Endothelial cell of umbilical vein (primary cell): Measurements from ENCODE around the gene ARHGAP22. TPM values are rescaled to one million over a fixed set of nuclear protein-coding genes. Genes with fewer than 3 reads are reported as not detected.

Experiments
- BruUV-seq: library from RNA; stranded (reverse); fragments of 400-500 nt; replicated peaks from 2 replicates; lab custom pipeline; 2021; lab: Mats Ljungman, UMichigan
- CTCF ChIA-PET: fragments of 300-600, 350-600 bp; sonication (Branson Sonifier 250); formaldehyde crosslinking; loops from one replicate; lab custom pipeline; 2021; ENCODE audit warnings: antibody characterized with exemption, inconsistent platforms; lab: Charles Lee
- POLR2A ChIA-PET: fragments of 300-600, 350-600 bp; sonication (Branson Sonifier 250); formaldehyde crosslinking; loops from one replicate; lab custom pipeline; 2021; ENCODE audit warnings: antibody characterized with exemption, inconsistent platforms; lab: Charles Lee
- DNase-seq: peaks from one replicate; pipeline ENCODE4 v3.0.0-alpha.2; 2011; ENCODE audit warnings: low read depth, low spot score
- FAIRE-seq: peaks from 2 replicates; lab custom pipeline; 2011; peaks lifted over from hg19 to GRCh38; lab: Jason Lieb, UNC
- H2AFZ ChIP-seq: 2 replicates; pipeline ENCODE4 v1.6.0; 2012; ENCODE audit warnings: low read depth, low read length, control low read depth, inconsistent platforms
- H3K27ac ChIP-seq: 2 replicates; pipeline ENCODE4 v1.5.1; 2011; ENCODE audit warnings: low read depth, mild to moderate bottlenecking, control low read depth, low read length, moderate library complexity; ENCODE audit not compliant: insufficient read depth
- H3K27me3 ChIP-seq, 2 experiments: 2 replicates each; pipeline versions ENCODE4 v1.6.0 to v1.6.1; 2011; ENCODE audit warnings: low read length in 2 of 2, mixed read lengths in 1 of 2; ENCODE audit not compliant: control insufficient read depth in 2 of 2, insufficient read depth in 2 of 2
- H3K36me3 ChIP-seq, 2 experiments: 2 replicates in 1 of 2; 3 replicates in 1 of 2; pipeline ENCODE4 v1.5.1; 2011; ENCODE audit warnings: low read length in 2 of 2, mild to moderate bottlenecking in 1 of 2, moderate library complexity in 1 of 2; ENCODE audit not compliant: control insufficient read depth in 2 of 2, insufficient read depth in 2 of 2; ENCODE audit errors: extremely low read depth in 1 of 2
- H3K4me1 ChIP-seq: 3 replicates; pipeline ENCODE4 v1.5.1; 2011; ENCODE audit warnings: mild to moderate bottlenecking, low read length; ENCODE audit not compliant: control insufficient read depth, insufficient read depth; ENCODE audit errors: extremely low read depth
- H3K4me2 ChIP-seq: 2 replicates; pipeline ENCODE4 v1.6.1; 2011; ENCODE audit warnings: low read length, control low read depth, mixed read lengths; ENCODE audit not compliant: insufficient read depth
- H3K4me3 ChIP-seq, 3 experiments: fragments of 200-600 bp in 1 of 3; sonication (generic), shearing (Covaris generic) in 1 of 3; replicated peaks in 1 of 3; 2 replicates each; pipeline ENCODE4 v1.5.1; 2011 to 2016; ENCODE audit warnings: control low read depth in 3 of 3, low read length in 3 of 3, mild to moderate bottlenecking in 2 of 3, inconsistent platforms in 1 of 3, low read depth in 1 of 3, moderate library complexity in 1 of 3; ENCODE audit not compliant: insufficient read depth in 1 of 3
- H3K79me2 ChIP-seq: 2 replicates; pipeline ENCODE4 v1.6.0; 2012; ENCODE audit warnings: low read length, inconsistent platforms; ENCODE audit not compliant: control insufficient read depth, insufficient read depth
- H3K9ac ChIP-seq: replicated peaks from 2 replicates; pipeline ENCODE3; 2011; ENCODE audit warnings: low read length, control low read depth; ENCODE audit not compliant: insufficient read depth; ENCODE audit errors: extremely low read depth
- H3K9me1 ChIP-seq: replicated peaks from 3 replicates; pipeline ENCODE4 v1.6.0; 2011; ENCODE audit warnings: mild to moderate bottlenecking, low read length; ENCODE audit not compliant: control insufficient read depth, insufficient read depth; ENCODE audit errors: extremely low read depth
- H3K9me3 ChIP-seq: replicated peaks from 2 replicates; pipeline ENCODE4 v1.5.1; 2012; ENCODE audit warnings: low read length, inconsistent platforms; ENCODE audit not compliant: control insufficient read depth, insufficient read depth
- H4K20me1 ChIP-seq: replicated peaks from 2 replicates; pipeline ENCODE3; 2011; ENCODE audit warnings: mild to moderate bottlenecking, low read length; ENCODE audit not compliant: control insufficient read depth, insufficient read depth; ENCODE audit errors: extremely low read depth
- CTCF ChIP-seq, 2 donors: IDR thresholded peaks; 1 replicate in 1 of 2; 2 replicates in 1 of 2; pipeline ENCODE4 v1.5.1; 2011; ENCODE audit warnings: low read length in 2 of 2, mild to moderate bottlenecking in 2 of 2, moderate library complexity in 2 of 2, control low read depth in 1 of 2, inconsistent platforms in 1 of 2, low read depth in 1 of 2; ENCODE audit not compliant: insufficient read depth in 1 of 2; ENCODE audit errors: extremely low read depth in 1 of 2
- EZH2 ChIP-seq: IDR thresholded peaks from 2 replicates; pipeline ENCODE4 v1.6.1; 2012; ENCODE audit warnings: borderline replicate concordance, low read depth, mild to moderate bottlenecking, moderate library complexity, low read length, inconsistent platforms; ENCODE audit not compliant: severe bottlenecking
- FOS ChIP-seq: IDR thresholded peaks from 2 replicates; pipeline ENCODE4 v1.6.1; 2011; ENCODE audit warnings: mild to moderate bottlenecking, low read length, moderate library complexity, borderline replicate concordance; ENCODE audit not compliant: insufficient read depth
- GATA2 ChIP-seq: IDR thresholded peaks from 2 replicates; pipeline ENCODE4 v1.7.0; 2011; ENCODE audit warnings: low read depth, mild to moderate bottlenecking, moderate library complexity, mixed read lengths, low read length; ENCODE audit not compliant: insufficient read length, insufficient read depth
- JUN ChIP-seq: IDR thresholded peaks from 2 replicates; pipeline ENCODE4 v1.6.1; 2011; ENCODE audit warnings: borderline replicate concordance, low read depth; ENCODE audit not compliant: insufficient read length, insufficient read depth
- MYC ChIP-seq: IDR thresholded peaks from one replicate; pipeline ENCODE4 v1.6.1; 2011; ENCODE audit warnings: mild to moderate bottlenecking, low read depth, low read length
- POLR2A ChIP-seq: IDR thresholded peaks from 2 replicates; pipeline ENCODE4 v1.6.1; 2012; ENCODE audit warnings: low read depth, mild to moderate bottlenecking, control low read depth, low read length
- POLR2AphosphoS5 ChIP-seq: IDR thresholded peaks from 2 replicates; pipeline ENCODE4 v1.6.1; 2012; ENCODE audit warnings: low read depth, mild to moderate bottlenecking, control low read depth, low read length, moderate library complexity; ENCODE audit not compliant: insufficient read depth
- dilution Hi-C: fragments of 300-500 bp; cut with MboI; formaldehyde crosslinking; loops from one replicate; pipeline ENCODE4 v1.15.0; 2019; ENCODE audit warnings: low sequenced_read_pairs; ENCODE audit not compliant: extremely low pct_ligation_motif_present
- intact Hi-C: fragments of 100-400 bp; cut with micrococcal nuclease; formaldehyde crosslinking; loops from one replicate; pipeline ENCODE4 v1.10.0; 2022
- polyA plus RNA-seq, 4 experiments: library from polyadenylated mRNA; depleted of rRNA in 3 of 4; stranded (reverse) in 3 of 4; unstranded in 1 of 4; fragments of >200 nt; gene quantifications; 2 replicates each; pipeline versions ENCODE4 v1.2.1 to v1.2.3, GENCODE V29; 2011 to 2012; ENCODE audit warnings: missing spikeins in 1 of 4
- total RNA-seq: library from RNA; stranded (reverse); gene quantifications from 2 replicates; pipeline ENCODE4 v1.2.3, GENCODE V29; 2021
- TF ChIP-seq, protein P1 (sequence below): IDR thresholded peaks from 2 replicates; pipeline ENCODE4 v1.6.1; 2011; ENCODE audit not compliant: insufficient read depth, insufficient read length

ARHGAP22 gene
- total and polyA plus RNA-seq, 2 donors (not counting 3 experiments of a cell fraction or from before 2014, with no cell fraction given), result 8.6 to 50.3 TPM

DNA sequence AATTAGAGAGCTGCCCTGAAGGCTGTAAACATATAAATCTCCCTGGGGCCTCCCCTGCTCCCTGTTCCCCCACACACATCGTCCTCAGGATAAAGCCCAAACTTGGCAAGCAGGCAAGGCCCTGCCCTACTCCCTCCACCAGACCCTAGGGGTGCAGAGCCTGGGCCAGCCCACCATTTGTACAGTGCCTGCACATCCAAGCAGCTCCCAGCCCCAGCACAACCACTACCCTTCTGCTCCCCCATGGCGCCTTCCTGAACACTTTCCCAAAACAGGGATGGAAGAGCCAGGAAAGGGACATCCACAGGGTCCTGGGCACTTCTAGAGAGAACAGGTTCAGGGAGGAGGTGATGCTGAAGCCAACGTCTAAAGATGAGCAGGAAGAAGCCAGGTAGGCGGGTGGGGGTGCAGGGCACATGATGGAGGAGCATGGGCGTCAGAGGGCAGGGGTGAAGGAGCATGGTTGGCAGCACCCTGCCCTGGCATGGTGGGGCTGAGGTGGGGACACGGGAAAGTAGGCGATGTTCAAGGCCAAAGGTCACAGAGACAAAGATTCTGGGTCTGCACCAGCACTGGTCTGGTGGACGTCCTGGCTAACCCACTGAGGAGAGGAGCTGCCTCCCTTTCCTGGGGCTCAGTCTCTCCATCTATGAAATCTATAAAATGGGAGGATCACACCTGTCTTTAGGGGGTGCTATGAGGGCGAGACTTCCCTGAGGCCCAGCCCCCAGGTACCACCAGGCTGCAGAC is 140.6 kb downstream of the ARHGAP22 start:
- CTCF ChIA-PET, result interaction anchor here (1.5 kb wide), 1 partner anchor 9 kb away, joined by 3 read pairs; no protein-coding TSS in a partner anchor
- intact Hi-C loops (no loop called here), dilution Hi-C loops (no loop called here)
- H3K9ac ChIP-seq, result no peak overlapping the region
- peaks cover 4% of the 10 kb centered on the region for H3K4me1 ChIP-seq
- no peak overlapping the region for H3K27ac ChIP-seq
- FAIRE-seq, result no peak
- no peak overlapping the region for H3K4me3 ChIP-seq
- peaks cover 8% of the 10 kb centered on the region for H3K79me2 ChIP-seq
- no peak overlapping the region for H2AFZ ChIP-seq
- H3K9me1 ChIP-seq, result no peaks in the 10 kb centered on the region
- no peaks in the 10 kb centered on the region for H3K36me3 ChIP-seq
- no TSS peak for BruUV-seq
- H3K4me2 ChIP-seq, result no peak overlapping the region
- no peaks in the 10 kb centered on the region for H4K20me1 ChIP-seq
- POLR2A ChIA-PET, result no interaction called here
- H3K27me3 ChIP-seq, result no peaks in the 10 kb centered on the region
- no peak for TF ChIP-seq EZH2
- TF ChIP-seq, protein P1, sequence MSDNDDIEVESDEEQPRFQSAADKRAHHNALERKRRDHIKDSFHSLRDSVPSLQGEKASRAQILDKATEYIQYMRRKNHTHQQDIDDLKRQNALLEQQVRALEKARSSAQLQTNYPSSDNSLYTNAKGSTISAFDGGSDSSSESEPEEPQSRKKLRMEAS, result no peak
- TF ChIP-seq FOS, result no peak
- no peak for TF ChIP-seq JUN
- TF ChIP-seq POLR2AphosphoS5, result no peak
- TF ChIP-seq POLR2A, result no peak
- no peak for TF ChIP-seq GATA2
- TF ChIP-seq CTCF (IDR thresholded peaks at IDR 0.05; ENCODE audit: extremely low read depth in 1 of 2, insufficient read depth in 1 of 2, low read depth in 1 of 2, low read length in 2 of 2), result no peak
- TF ChIP-seq MYC, result no peak
- no peaks in the 10 kb centered on the region for H3K9me3 ChIP-seq
- DNase-seq, result no peak
